GM18505 (cell line): Measurements from ENCODE around the gene SLC19A1.

Source experiments
- ATAC-seq: cut with Tn5 transposase; IDR thresholded peaks from one replicate; pipeline ENCODE4 v1.9.1; 2021; ENCODE audit not compliant: unreplicated experiment
- POLR2A ChIP-seq: IDR thresholded peaks from 4 replicates; pipeline ENCODE4 v1.6.1; 2011; ENCODE audit warnings: borderline replicate concordance; ENCODE audit not compliant: insufficient read depth, insufficient read length; ENCODE audit errors: extremely low read depth

Gene SLC19A1

GRCh38 chr21:45478115-45478801 is 64.0 kb downstream of the SLC19A1 start:
- no peak for TF ChIP-seq POLR2A
- no peak for ATAC-seq

GRCh38 chr21:45477176-45478114 is 64.8 kb downstream of the SLC19A1 start:
- ATAC-seq, result no peak
- TF ChIP-seq POLR2A, result no peak

- no peak for TF ChIP-seq POLR2A
- no peak for ATAC-seq
Observed at GRCh38 chr21:45476582-45476981, 65.7 kb downstream of the SLC19A1 start.

GRCh38 chr21:45475797-45476570 is 66.3 kb downstream of the SLC19A1 start:
- TF ChIP-seq POLR2A, result no peak
- no peak for ATAC-seq

- no peak for ATAC-seq
- no peak for TF ChIP-seq POLR2A
Observed at GRCh38 chr21:45475004-45475685, 67.1 kb downstream of the SLC19A1 start.

- TF ChIP-seq POLR2A, result no peak
- no peak for ATAC-seq
Observed at GRCh38 chr21:45474323-45474950, 67.8 kb downstream of the SLC19A1 start.

GRCh38 chr21:45473496-45474322 is 68.5 kb downstream of the SLC19A1 start:
- no peak for ATAC-seq
- TF ChIP-seq POLR2A, result no peak

GRCh38 chr21:45472445-45473365 is 69.5 kb downstream of the SLC19A1 start:
- no peak for TF ChIP-seq POLR2A
- no peak for ATAC-seq

GRCh38 chr21:45471525-45472221 is 70.6 kb downstream of the SLC19A1 start:
- no peak for TF ChIP-seq POLR2A
- no peak for ATAC-seq
